ENCODE data around the gene GNG2.

The GNG2 gene

DNA sequence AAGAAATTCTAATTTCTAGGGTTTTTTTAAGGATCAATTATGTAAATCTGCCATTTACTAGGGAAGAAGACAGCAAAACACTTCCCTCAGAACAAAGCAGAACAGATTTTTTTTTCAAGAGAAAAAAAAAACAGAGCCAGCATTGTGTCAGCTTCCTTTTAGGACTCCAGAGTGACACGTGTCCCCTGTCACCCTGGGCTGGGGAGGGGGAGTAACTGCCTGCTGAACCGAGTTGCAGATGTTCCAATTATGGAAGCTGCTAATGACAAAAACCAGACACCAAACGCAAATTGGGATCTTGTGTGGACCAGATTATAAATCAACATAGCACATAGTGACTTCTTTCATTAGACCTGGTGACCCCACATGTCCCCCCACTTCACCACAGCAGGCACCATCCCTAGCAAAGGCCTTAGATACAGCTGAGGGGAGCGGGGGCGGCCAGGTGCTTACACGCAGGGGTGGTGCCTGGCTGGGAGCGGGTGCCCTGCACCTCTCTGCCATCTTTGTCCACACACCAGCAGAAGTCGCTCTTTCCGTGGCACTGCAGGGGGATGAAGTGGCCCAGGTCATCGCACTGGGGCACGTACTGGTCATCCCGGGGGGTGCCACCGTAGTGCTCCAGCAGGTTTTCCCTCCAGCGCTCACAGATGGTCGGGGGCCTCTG is 154.3 kb downstream of the GNG2 start:
- TF ChIP-seq GATA2 (IDR thresholded peaks at IDR 0.05; ENCODE audit: low read depth, low read length) (no peak), GATA3 (IDR thresholded peaks at IDR 0.05; ENCODE audit: low read depth, low read length) (no peak)

DNA sequence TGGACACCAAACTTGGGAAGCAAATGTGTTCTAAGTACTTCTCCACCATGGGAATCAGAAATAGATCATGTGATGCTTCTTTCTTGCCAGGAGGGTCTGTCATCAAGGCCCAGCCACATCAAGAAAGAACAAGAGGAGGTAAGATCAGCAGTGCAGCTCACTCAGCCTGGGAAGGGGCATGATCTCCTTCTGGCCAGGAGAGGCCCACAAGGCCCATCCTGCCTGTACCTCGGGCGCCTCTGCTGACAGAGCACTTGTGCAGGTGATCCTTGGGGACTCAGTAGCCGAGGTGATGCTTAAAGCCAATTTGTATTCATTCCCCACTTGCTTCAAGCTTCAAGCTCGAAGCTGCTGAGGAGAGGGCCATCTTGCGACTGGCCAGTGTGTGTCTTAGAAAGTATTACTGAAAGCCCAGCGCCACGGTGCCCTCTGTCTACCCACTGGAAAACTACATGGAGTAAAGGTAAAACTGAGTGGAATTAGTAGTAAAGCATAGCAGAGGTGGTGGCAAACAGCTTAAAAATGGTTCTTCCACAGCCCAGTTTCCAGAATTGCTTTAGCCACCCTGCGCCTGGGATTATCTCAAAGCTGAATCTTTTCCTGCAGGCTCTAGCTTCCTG is 155.1 kb downstream of the GNG2 start:
- TF ChIP-seq GATA3 (IDR thresholded peaks at IDR 0.05; ENCODE audit: low read depth, low read length): no peak
- no peak for TF ChIP-seq GATA2 (IDR thresholded peaks at IDR 0.05; ENCODE audit: low read depth, low read length)

DNA sequence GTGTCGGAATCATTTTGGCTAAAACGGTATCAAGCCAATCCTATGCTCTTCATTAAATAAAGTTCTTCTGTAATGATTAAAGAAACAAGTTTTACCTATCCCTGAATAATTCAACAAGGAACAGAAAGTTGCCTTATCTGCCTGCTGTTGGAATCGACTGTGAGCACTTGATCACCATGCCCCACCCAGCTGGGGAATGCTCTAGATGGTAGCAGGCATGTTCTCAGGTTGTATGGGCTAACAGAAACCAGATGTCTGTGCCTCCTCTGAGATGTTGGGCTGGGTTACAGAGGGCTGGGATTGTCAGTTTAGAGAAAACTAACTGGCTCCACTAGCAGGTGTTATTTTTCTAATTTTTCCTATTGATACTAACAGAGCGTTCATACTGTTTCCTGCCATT is 157.8 kb downstream of the GNG2 start:
- TF ChIP-seq GATA3 (IDR thresholded peaks at IDR 0.05; ENCODE audit: low read depth, low read length) (no peak), GATA2 (IDR thresholded peaks at IDR 0.05; ENCODE audit: low read depth, low read length) (no peak)

DNA sequence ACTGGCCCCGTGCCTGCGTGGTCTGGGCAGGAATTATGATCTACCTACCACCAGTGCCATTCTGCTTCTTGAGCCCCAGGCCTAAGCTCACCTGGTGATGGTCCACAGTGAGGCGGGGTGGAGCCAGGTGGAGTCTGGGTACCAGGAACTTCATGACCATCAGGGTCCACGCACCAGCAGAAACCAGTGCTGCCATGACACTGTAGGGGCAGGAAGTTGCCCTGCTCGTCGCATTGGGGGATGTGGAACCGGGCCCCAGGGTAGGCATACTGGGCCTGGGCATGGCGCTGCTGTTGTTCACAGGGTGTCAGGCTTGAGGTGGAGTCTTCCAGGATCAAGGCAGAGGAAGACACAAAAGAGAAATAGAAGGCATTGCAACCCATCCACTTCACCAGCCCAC is 158.6 kb downstream of the GNG2 start:
- TF ChIP-seq GATA2 (IDR thresholded peaks at IDR 0.05; ENCODE audit: low read depth, low read length) (no peak), GATA3 (IDR thresholded peaks at IDR 0.05; ENCODE audit: low read depth, low read length) (no peak)
